ENCODE results near the gene C1GALT1. TPM values are rescaled to one million over a fixed set of nuclear protein-coding genes. Genes with fewer than 3 reads are reported as not detected.

The C1GALT1 gene
- total RNA-seq, 1 experiment from 2014 or later: 27.2 TPM

GRCh38 chr7:7188742-7189141 is 6.4 kb downstream of the C1GALT1 start:
- Histone ChIP-seq H3K9me3 (ENCODE audit: control insufficient read depth in 1 of 2, insufficient read depth in 1 of 2, low read depth in 1 of 2, low read length in 2 of 2) (no peaks in the 10 kb centered on the region; a peak in 1 of 4 replicates), H3K9me2 (ENCODE audit: insufficient read depth) (no peaks in the 10 kb centered on the region), H3K79me2 (ENCODE audit: insufficient read depth, low read length) (peaks cover 97% of the 10 kb centered on the region), H3K36me3 (ENCODE audit: control insufficient read depth in 1 of 2, insufficient read depth in 2 of 2, low read length in 2 of 2) (0 out of 4 replicates have a peak, but pooled peaks cover 0 to 5% of the 10 kb centered on the region in 2 experiments), H4K20me1 (ENCODE audit: insufficient read depth) (no peaks in the 10 kb centered on the region), H3K27ac (ENCODE audit: low read depth, low read length) (no peak overlapping the region), H2AFZ (ENCODE audit: low read depth, low read length, poor library complexity, severe bottlenecking) (no peak overlapping the region), H3K4me2 (ENCODE audit: low read length) (no peak overlapping the region), H3K9ac (ENCODE audit: low read length) (no peak overlapping the region), H3K4me3 (replicated peaks in 1 of 2; ENCODE audit: low read depth in 1 of 2, low read length in 2 of 2) (no peak overlapping the region), H3K27me3 (ENCODE audit: insufficient read depth, low read length) (no peaks in the 10 kb centered on the region), H3K4me1 (ENCODE audit: control insufficient read depth in 1 of 2, insufficient read depth in 2 of 2, low read length in 2 of 2) (peaks cover 2 to 7% of the 10 kb centered on the region in 2 experiments; a peak in 2 of 4 replicates)
- BruUV-seq (replicated peaks): no TSS peak
- ChIA-PET CTCF (no interaction called here), POLR2A (no interaction called here), RAD21 (ENCODE audit: low non-redundant PET in 1 of 2, low total read pairs in 2 of 2, uncharacterized antibody in 2 of 2, unreplicated experiment in 2 of 2) (no interaction called here)
- no peak for ATAC-seq
- intact Hi-C loops (cut with micrococcal nuclease): no loop called here
- no peak for DNase-seq (ENCODE audit: low read depth, low spot score)
- TF ChIP-seq, protein P1, sequence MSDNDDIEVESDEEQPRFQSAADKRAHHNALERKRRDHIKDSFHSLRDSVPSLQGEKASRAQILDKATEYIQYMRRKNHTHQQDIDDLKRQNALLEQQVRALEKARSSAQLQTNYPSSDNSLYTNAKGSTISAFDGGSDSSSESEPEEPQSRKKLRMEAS (IDR thresholded peaks at IDR 0.05): no peak
- no peak for TF ChIP-seq ELF1 (IDR thresholded peaks at IDR 0.05; ENCODE audit: borderline replicate concordance, low read depth)
- TF ChIP-seq CBX3 (IDR thresholded peaks at IDR 0.05; ENCODE audit: low read depth): no peak
- TF ChIP-seq JUND (IDR thresholded peaks at IDR 0.05): no peak
- TF ChIP-seq ZNF274 (IDR thresholded peaks at IDR 0.05; ENCODE audit: low read depth, low read length): no peak
- TF ChIP-seq, protein P2, sequence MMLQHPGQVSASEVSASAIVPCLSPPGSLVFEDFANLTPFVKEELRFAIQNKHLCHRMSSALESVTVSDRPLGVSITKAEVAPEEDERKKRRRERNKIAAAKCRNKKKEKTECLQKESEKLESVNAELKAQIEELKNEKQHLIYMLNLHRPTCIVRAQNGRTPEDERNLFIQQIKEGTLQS (IDR thresholded peaks at IDR 0.05): no peak
- TF ChIP-seq EZH2phosphoT487 (IDR thresholded peaks at IDR 0.05; ENCODE audit: borderline replicate concordance): no peak
- TF ChIP-seq EGR1 (IDR thresholded peaks at IDR 0.05; ENCODE audit: low read depth): no peak
- TF ChIP-seq POLR2AphosphoS5 (IDR thresholded peaks at IDR 0.05; ENCODE audit: low read depth, low read length): no peak
- no peak for TF ChIP-seq EZH2 (IDR thresholded peaks at IDR 0.05)
- no peak for TF ChIP-seq POLR2A (IDR thresholded peaks at IDR 0.05; ENCODE audit: borderline replicate concordance, extremely low read depth, insufficient read depth, insufficient read length)
- no peak for TF ChIP-seq TCF7L2 (IDR thresholded peaks at IDR 0.05; ENCODE audit: borderline replicate concordance, extremely low read depth, insufficient read depth, insufficient read length)
- TF ChIP-seq YY1 (IDR thresholded peaks at IDR 0.05; ENCODE audit: extremely low read depth, insufficient replicate concordance, low read depth, low read length): no peak
- TF ChIP-seq CTCF (IDR thresholded peaks at IDR 0.05 in 2 of 3, conservative IDR thresholded peaks at IDR 0.05 in 1 of 3; ENCODE audit: borderline replicate concordance in 1 of 3, insufficient read depth in 1 of 3, low read depth in 2 of 3, low read length in 2 of 3): no peak
- no peak for TF ChIP-seq FOSL1 (IDR thresholded peaks at IDR 0.05; ENCODE audit: low read depth)
- TF ChIP-seq SIN3A (IDR thresholded peaks at IDR 0.05; ENCODE audit: low read depth): no peak

All from HCT116 (cell line).